ENCODE measurements around the gene CPNE9.

Gene CPNE9

DNA sequence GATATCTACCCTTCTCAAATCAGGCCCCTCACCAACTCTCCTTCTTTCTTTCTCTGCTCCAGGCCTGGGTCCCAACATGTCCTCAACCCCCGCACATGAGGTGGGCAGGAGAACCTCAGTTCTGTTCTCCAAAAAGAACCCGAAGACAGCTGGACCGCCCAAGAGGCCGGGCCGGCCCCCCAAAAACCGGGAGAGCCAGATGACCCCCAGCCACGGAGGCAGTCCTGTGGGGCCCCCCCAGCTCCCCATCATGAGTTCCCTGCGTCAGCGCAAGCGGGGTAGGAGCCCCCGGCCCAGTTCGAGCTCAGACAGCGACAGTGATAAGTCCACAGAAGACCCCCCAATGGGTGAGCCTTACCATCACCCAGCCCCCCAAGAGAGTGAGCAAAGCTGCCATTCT lies 40.5 kb downstream of the CPNE9 start:
- no peak overlapping the region for H3K4me3 ChIP-seq (ENCODE audit: low read length)
- no peaks in the 10 kb centered on the region for H3K27me3 ChIP-seq (ENCODE audit: control insufficient read depth, insufficient read depth, low read length)
- no peak overlapping the region for H3K27ac ChIP-seq (ENCODE audit: low read depth, low read length)
- peaks cover 70% of the 10 kb centered on the region for H3K36me3 ChIP-seq (ENCODE audit: control insufficient read depth, insufficient read depth, low read length)
- no peak overlapping the region for H3K9ac ChIP-seq (ENCODE audit: low read length)
- peaks cover 3% of the 10 kb centered on the region for H3K4me1 ChIP-seq (ENCODE audit: control insufficient read depth, insufficient read depth, low read length)

DNA sequence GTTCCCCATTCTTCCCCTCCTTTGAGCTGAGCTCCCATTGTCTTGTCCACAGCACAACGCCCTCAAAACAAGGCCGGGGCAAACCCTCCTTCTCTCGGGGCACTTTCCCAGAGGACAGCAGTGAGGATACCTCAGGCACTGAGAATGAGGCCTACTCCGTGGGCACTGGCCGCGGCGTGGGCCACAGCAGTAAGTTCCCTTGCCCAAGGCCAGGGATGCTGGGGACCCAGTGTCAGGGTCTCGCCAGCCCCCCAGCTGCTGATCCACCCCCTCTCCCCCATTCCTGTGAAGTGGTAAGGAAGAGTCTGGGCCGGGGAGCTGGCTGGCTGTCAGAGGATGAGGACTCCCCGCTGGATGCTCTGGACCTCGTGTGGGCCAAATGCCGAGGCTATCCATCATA lies 41.9 kb downstream of the CPNE9 start:
- Histone ChIP-seq H3K27me3 (ENCODE audit: control insufficient read depth, insufficient read depth, low read length) (no peaks in the 10 kb centered on the region), H3K36me3 (ENCODE audit: control insufficient read depth, insufficient read depth, low read length) (peaks cover 61% of the 10 kb centered on the region), H3K27ac (ENCODE audit: low read depth, low read length) (no peak overlapping the region), H3K9ac (ENCODE audit: low read length) (no peak overlapping the region), H3K4me1 (ENCODE audit: control insufficient read depth, insufficient read depth, low read length) (peaks cover 3% of the 10 kb centered on the region), H3K4me3 (ENCODE audit: low read length) (no peak overlapping the region)

DNA sequence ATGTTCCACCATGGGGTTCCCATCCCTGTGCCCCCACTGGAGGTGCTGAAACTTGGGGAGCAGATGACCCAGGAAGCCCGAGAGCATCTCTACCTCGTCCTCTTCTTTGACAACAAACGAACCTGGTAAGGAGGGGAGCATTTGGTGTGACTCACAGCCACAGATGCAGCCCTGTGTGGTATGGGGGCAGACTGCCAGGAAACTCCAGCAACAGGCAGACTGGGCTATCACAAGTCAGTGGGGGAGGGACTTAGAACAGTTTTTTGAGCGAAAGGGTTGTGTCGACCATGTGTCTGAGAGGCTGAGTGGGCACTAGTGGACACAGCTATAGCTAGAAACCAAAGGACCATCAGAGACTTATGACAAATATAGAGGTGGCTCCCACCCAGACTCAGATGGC lies 42.7 kb downstream of the CPNE9 start:
- Histone ChIP-seq H3K9ac (ENCODE audit: low read length) (no peak overlapping the region), H3K36me3 (ENCODE audit: control insufficient read depth, insufficient read depth, low read length) (peaks cover 54% of the 10 kb centered on the region), H3K27ac (ENCODE audit: low read depth, low read length) (no peak overlapping the region), H3K4me1 (ENCODE audit: control insufficient read depth, insufficient read depth, low read length) (peaks cover 11% of the 10 kb centered on the region), H3K27me3 (ENCODE audit: control insufficient read depth, insufficient read depth, low read length) (no peaks in the 10 kb centered on the region), H3K4me3 (ENCODE audit: low read length) (no peak overlapping the region)

DNA sequence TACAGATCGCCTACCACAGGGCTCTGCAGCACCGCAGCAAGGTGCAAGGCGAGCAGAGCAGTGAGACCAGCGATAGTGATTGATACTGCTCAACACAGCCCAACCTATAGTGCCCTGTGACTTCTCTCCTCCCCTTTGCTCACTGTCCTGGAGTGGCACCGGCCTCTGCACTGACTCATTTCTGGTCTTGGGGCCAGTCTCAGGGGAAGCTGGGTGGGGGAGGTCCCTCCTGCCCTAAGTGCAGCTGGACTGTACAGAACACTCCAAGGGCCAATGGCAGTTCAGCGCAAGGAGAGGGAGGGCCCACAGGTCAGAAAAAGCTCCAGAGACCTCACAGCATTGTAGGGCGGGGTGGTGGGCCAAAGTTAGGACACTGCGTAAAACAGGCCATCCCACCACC lies 43.6 kb downstream of the CPNE9 start:
- Histone ChIP-seq H3K27me3 (ENCODE audit: control insufficient read depth, insufficient read depth, low read length) (no peaks in the 10 kb centered on the region), H3K27ac (ENCODE audit: low read depth, low read length) (no peak overlapping the region), H3K4me3 (ENCODE audit: low read length) (no peak overlapping the region), H3K4me1 (ENCODE audit: control insufficient read depth, insufficient read depth, low read length) (peaks cover 13% of the 10 kb centered on the region), H3K9ac (ENCODE audit: low read length) (no peak overlapping the region), H3K36me3 (ENCODE audit: control insufficient read depth, insufficient read depth, low read length) (peaks cover 54% of the 10 kb centered on the region)

DNA sequence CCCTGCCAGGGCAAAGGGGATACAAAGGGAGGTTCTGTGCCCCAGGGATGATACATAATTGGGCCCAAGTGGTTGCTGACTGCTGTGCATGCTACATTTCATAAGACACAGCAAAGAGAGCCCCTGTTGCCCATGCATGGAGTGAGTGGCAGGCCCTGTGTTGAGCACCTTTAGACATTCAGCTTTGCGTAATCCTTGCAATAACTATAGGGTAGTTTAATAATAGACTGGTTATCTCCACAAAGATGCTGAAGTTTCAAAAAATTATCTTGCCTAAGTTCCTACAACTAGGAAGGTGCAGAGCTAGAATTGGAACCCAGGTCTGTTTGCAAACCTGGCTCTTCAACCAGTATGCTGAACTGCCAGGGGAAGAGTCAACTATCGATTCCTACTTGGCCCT lies 44.4 kb downstream of the CPNE9 start:
- H3K4me1 ChIP-seq (ENCODE audit: control insufficient read depth, insufficient read depth, low read length), result peaks cover 13% of the 10 kb centered on the region
- H3K9ac ChIP-seq (ENCODE audit: low read length), result no peak overlapping the region
- H3K27me3 ChIP-seq (ENCODE audit: control insufficient read depth, insufficient read depth, low read length), result no peaks in the 10 kb centered on the region
- H3K4me3 ChIP-seq (ENCODE audit: low read length), result no peak overlapping the region
- peaks cover 46% of the 10 kb centered on the region for H3K36me3 ChIP-seq (ENCODE audit: control insufficient read depth, insufficient read depth, low read length)
- H3K27ac ChIP-seq (ENCODE audit: low read depth, low read length), result no peak overlapping the region

DNA sequence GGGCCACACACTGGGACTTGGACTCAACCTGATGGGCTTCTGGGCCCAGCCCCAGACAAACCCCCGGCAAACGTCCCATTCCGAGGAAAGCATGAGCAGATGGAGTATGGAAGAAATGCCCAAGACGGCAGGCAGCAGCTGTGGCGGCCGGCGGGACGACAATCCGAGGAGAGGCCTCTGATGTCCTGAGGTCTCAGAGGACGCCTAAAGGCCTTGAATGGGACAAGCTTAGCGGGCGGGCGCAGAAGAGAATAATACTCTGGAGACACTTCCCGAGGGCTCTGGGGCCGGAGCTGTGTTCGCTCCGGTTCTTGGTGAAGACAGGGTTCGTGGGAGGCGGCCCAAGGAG lies 45.6 kb downstream of the CPNE9 start:
- peaks cover 36% of the 10 kb centered on the region for H3K36me3 ChIP-seq (ENCODE audit: control insufficient read depth, insufficient read depth, low read length)
- H3K27me3 ChIP-seq (ENCODE audit: control insufficient read depth, insufficient read depth, low read length), result no peaks in the 10 kb centered on the region
- peak overlapping the region; percentile 73 for H3K9ac ChIP-seq (ENCODE audit: low read length)
- H3K4me3 ChIP-seq (ENCODE audit: low read length), result peak overlapping the region; percentile 83
- peaks cover 13% of the 10 kb centered on the region for H3K4me1 ChIP-seq (ENCODE audit: control insufficient read depth, insufficient read depth, low read length)
- H3K27ac ChIP-seq (ENCODE audit: low read depth, low read length), result peak overlapping the region; percentile 91

DNA sequence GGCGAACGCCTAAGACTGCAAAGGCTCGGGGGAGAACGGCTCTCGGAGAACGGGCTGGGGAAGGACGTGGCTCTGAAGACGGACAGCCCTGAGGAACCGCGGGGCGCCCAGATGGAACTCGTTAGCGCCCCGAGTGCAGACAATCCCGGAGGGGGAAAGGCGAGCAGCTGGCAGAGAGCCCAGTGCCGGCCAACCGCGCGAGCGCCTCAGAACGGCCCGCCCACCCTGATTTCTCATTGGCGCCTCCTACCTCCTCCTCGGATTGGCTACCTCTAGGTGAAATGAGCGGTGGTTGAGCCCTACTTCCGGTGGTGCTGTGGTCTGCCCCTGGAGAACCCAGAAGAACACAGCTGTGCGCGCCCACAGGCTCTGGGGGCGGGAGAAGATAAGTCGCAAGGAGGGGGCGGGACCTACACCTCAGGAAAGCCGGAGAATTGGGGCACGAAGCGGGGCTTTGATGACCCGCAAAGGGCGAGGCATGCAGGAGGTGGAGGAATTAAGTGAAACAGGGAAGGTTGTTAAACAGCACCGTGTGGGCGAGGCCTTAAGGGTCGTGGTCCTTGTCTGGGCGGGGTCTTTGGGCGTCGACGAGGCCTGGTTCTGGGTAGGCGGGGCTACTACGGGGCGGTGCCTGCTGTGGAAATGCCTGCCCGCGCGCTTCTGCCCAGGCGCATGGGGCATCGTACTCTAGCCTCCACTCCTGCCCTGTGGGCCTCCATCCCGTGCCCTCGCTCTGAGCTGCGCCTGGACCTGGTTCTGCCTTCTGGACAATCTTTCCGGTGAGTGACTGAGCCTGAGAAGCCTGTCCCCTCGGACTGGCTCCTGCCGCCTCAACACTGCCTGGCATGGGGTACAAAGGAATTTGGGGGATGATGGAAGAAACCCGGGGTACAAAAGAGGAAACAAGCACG lies 46.3 kb downstream of the CPNE9 start, which contains the start of gene OGG1:
OGG1 (plus strand) TSS at position 308 of the 911 bp plus-strand sequence; CDS start at position 643, 335 bp downstream.
- H3K36me3 ChIP-seq (ENCODE audit: control insufficient read depth, insufficient read depth, low read length), result peaks cover 38% of the 10 kb centered on the region
- H3K9ac ChIP-seq (ENCODE audit: low read length), result peak within 1 kb of the TSS; percentile 73
- peak within 1 kb of the TSS; percentile 83 for H3K4me3 ChIP-seq (ENCODE audit: low read length)
- H3K4me1 ChIP-seq (ENCODE audit: control insufficient read depth, insufficient read depth, low read length), result peaks cover 13% of the 10 kb centered on the region
- no peaks in the 10 kb centered on the region for H3K27me3 ChIP-seq (ENCODE audit: control insufficient read depth, insufficient read depth, low read length)
- peak within 1 kb of the TSS; percentile 91 for H3K27ac ChIP-seq (ENCODE audit: low read depth, low read length)

DNA sequence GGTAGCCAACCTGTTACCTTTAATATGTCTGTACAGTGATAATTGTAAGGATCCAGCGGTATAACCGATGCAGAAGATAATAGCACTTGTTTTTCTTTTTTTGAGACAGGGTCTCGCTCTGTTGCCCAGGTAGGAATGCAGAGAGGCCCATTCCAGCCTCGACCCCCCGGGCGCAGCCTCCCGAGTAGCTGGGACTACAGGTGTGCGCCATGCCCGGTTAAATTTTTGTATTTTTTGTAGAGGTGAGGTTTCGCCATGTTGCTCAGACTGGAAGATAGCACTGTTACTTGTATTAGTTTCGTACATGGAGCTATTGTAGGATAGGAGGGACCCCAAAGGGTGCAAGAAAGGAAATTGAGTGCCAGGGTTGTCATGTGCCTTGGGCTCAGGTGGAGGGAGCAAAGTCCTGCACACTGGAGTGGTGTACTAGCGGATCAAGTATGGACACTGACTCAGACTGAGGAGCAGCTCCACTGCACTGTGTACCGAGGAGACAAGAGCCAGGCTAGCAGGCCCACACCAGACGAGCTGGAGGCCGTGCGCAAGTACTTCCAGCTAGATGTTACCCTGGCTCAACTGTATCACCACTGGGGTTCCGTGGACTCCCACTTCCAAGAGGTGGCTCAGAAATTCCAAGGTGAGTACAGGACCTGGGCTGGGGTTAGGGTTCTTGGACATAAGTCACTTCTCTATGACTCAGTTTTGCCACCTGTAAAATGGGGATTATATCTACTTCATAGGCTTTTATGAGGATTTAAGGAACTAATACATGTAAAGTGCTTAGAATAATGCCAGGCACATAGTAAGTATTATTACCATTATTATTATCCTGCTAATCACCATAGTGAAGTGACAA lies 47.2 kb downstream of the CPNE9 start:
- H3K27ac ChIP-seq (ENCODE audit: low read depth, low read length), result peak overlapping the region; percentile 90
- peaks cover 13% of the 10 kb centered on the region for H3K4me1 ChIP-seq (ENCODE audit: control insufficient read depth, insufficient read depth, low read length)
- peaks cover 29% of the 10 kb centered on the region for H3K36me3 ChIP-seq (ENCODE audit: control insufficient read depth, insufficient read depth, low read length)
- H3K27me3 ChIP-seq (ENCODE audit: control insufficient read depth, insufficient read depth, low read length), result no peaks in the 10 kb centered on the region
- H3K4me3 ChIP-seq (ENCODE audit: low read length), result peak overlapping the region; percentile 72
- H3K9ac ChIP-seq (ENCODE audit: low read length), result peak overlapping the region; percentile 20

DNA sequence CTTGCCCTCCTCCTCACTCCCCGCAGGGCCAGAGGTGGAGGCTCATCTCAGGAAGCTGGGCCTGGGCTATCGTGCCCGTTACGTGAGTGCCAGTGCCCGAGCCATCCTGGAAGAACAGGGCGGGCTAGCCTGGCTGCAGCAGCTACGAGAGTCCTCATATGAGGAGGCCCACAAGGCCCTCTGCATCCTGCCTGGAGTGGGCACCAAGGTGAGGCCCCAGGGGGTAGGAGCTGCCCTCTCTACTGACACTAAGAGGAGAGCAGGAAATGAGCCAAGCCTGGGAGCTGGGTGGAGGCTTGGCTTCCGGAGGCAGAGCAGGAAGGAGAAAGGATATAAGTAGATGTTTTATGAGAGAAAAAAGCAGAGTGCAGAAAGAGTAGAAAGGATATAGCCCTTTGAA lies 51.0 kb downstream of the CPNE9 start:
- Histone ChIP-seq H3K27ac (ENCODE audit: low read depth, low read length) (no peak overlapping the region), H3K27me3 (ENCODE audit: control insufficient read depth, insufficient read depth, low read length) (no peaks in the 10 kb centered on the region), H3K9ac (ENCODE audit: low read length) (no peak overlapping the region), H3K36me3 (ENCODE audit: control insufficient read depth, insufficient read depth, low read length) (peaks cover 37% of the 10 kb centered on the region), H3K4me3 (ENCODE audit: low read length) (no peak overlapping the region), H3K4me1 (ENCODE audit: control insufficient read depth, insufficient read depth, low read length) (peaks cover 9% of the 10 kb centered on the region)

DNA sequence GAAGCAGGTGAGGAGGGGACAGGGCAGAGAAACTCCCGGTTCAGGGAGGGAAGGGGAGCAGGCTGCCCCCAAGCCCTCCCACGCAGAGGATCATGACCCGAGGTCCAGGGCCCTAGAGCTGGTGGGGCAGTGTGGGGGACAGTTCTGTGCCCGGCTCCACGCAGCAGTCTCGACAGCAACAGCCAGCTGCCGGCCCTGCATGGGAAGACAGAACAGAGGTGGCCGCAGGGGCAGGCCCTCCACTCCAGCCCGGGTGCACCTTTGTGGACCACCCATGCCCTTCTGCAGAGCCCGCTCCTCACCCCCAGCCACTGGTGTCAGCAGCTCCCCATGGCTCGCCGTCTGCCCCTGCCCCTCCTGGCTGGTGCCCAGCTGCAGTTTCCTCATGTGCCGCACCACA lies 53.8 kb downstream of the CPNE9 start:
- no peaks in the 10 kb centered on the region for H3K4me1 ChIP-seq (ENCODE audit: control insufficient read depth, insufficient read depth, low read length)
- peaks cover 42% of the 10 kb centered on the region for H3K36me3 ChIP-seq (ENCODE audit: control insufficient read depth, insufficient read depth, low read length)
- H3K27me3 ChIP-seq (ENCODE audit: control insufficient read depth, insufficient read depth, low read length), result no peaks in the 10 kb centered on the region
- no peak overlapping the region for H3K4me3 ChIP-seq (ENCODE audit: low read length)
- no peak overlapping the region for H3K27ac ChIP-seq (ENCODE audit: low read depth, low read length)
- H3K9ac ChIP-seq (ENCODE audit: low read length), result no peak overlapping the region

DNA sequence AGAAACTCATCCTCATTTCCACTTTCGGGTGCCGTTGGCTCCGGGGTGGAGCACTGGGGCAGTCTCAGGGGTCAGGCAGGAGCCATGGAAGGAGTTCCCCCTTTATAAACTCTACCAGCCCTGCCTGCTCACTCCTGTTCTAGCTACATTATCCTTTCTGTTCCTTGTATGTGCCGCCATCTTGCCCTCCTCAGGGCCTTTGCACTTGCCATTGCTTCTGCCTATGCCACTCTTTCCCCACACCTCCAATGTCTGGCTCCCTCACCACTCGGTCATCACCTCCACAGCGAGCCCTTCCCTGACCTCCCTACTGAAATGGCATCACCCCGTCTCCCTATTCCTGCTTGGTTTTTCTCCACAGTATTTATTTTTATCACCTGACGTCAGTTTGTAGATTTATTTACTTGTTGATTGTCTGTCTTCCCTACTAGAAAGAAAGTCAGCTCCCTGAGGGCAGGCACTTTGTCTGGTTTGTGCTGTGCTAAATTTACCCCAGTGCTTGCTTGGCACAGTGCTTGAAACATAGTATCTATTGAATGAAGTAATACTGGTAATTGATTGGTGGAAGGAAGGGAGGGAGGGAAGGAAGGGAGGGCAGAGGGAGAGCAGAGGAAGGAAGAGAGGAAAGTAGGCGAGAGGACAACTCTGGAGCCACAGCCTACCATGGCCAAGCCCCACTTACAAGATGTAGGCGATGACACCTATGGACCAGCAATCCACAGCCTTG lies 57.3 kb downstream of the CPNE9 start:
- H3K9ac ChIP-seq (ENCODE audit: low read length), result no peak overlapping the region
- no peaks in the 10 kb centered on the region for H3K27me3 ChIP-seq (ENCODE audit: control insufficient read depth, insufficient read depth, low read length)
- no peaks in the 10 kb centered on the region for H3K4me1 ChIP-seq (ENCODE audit: control insufficient read depth, insufficient read depth, low read length)
- H3K4me3 ChIP-seq (ENCODE audit: low read length), result no peak overlapping the region
- no peak overlapping the region for H3K27ac ChIP-seq (ENCODE audit: low read depth, low read length)
- H3K36me3 ChIP-seq (ENCODE audit: control insufficient read depth, insufficient read depth, low read length), result peaks cover 48% of the 10 kb centered on the region

DNA sequence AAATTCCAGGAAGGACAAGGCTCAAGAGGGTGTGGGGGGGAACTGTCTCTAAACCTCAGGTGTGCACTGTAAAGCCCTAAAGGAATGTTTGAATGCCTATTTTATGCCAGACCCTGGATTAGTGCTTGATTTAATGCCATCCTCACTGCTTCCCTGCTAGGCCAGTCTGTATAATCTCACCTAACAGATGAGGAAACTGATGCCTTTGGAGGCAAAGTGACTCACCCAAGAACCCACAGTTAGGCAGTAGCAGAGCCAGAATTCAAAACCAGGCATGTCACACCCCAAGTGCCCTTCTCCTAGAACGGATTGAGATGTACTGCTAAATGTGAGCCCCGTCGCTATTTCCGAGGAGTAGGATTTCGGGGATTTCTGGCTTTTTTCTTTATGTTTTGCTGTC lies 58.3 kb downstream of the CPNE9 start:
- Histone ChIP-seq H3K27me3 (ENCODE audit: control insufficient read depth, insufficient read depth, low read length) (no peaks in the 10 kb centered on the region), H3K4me3 (ENCODE audit: low read length) (no peak overlapping the region), H3K9ac (ENCODE audit: low read length) (no peak overlapping the region), H3K36me3 (ENCODE audit: control insufficient read depth, insufficient read depth, low read length) (peaks cover 40% of the 10 kb centered on the region), H3K27ac (ENCODE audit: low read depth, low read length) (no peak overlapping the region), H3K4me1 (ENCODE audit: control insufficient read depth, insufficient read depth, low read length) (no peaks in the 10 kb centered on the region)

All from rectal smooth muscle tissue (tissue), 1 donor.